GM18498 (cell line): ENCODE measurements around the gene PIP4K2C.
"Not testable (repeated sequence)": the region's sequence is repeated elsewhere in the genome, so short reads cannot be mapped to it uniquely, and the experiment has no call there.

Source experiments
- ATAC-seq: cut with Tn5 transposase; IDR thresholded peaks from one replicate; pipeline ENCODE4 v1.9.1; 2021; ENCODE audit warnings: mild to moderate bottlenecking, moderate library complexity; ENCODE audit not compliant: unreplicated experiment

PIP4K2C gene

DNA sequence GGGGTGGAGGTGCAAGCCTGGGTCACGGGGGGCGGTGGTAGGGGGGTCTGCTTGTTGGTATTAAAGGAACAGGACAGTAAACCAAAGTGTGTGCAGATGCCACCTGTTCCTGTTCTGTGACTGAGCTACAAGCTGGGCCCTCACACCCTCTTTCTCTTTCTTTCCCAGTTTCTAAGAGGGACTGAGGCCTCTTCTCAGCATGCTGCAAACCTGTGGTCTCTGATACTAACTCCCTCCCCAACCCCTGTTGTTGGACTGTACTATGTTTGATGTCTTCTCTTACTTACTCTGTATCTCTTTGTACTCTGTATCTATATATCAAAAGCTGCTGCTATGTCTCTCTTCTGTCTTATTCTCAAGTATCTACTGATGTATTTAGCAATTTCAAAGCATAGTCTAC, 6.9 kb upstream of the PIP4K2C start:
- ATAC-seq = no peak

DNA sequence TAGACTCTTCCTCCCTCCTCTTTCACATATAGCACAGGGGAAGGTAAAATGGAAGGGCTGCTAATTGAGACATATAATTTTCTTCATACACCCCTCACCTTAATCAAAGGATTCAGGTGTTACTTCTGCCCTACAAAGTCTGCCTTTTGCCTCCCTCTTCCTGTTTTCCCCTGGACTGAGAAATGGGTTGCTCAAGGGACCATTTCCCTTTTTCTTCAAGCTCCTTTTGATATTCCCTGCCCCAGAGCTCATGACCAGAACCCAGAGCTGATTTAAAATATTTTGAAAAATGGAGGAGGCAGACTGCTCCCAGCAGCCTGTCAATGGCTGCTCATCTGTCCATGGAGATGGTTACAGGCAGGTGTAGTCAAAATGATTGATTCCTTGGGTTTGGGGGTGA, 6.3 kb upstream of the PIP4K2C start:
- ATAC-seq = no peak

DNA sequence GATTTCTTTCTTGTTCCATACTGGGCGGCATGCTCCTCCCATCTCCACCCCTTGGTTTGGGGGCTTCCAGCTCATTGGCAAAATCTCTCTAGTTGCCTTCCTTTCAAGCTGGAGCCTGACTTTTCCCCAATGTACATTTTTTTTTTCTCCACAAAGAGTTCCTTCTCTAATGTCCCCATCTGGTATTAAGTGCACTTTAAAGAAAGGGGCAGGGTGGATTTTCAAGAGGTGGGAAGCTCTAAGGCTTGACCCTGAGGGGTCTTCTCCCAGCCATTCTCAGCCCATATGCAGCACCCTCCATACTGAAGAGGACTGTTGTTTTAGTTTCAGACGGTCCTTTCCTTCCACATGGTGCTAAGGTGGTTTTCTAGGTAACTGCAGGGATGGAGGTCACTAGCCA, 5.8 kb upstream of the PIP4K2C start:
- ATAC-seq = no peak

DNA sequence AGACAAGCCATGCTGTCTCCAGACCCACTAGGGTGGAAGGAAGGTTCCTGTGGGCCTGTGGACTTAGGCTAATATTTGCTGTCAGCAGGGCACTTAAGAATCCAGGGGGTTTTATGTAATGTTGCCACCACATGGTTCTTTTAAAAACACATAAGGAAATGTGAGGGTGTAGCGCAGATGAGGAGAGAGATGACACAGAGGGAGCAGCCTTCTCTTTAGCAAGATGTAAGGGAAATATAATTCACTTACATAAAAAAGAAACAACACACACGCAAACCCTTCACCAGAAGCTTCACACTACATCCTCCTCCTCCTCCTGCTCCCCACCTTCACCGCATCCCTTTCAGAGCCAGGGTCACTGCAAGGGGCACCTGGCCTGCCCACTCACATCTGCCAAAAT, 4.9 kb upstream of the PIP4K2C start:
- ATAC-seq = no peak

DNA sequence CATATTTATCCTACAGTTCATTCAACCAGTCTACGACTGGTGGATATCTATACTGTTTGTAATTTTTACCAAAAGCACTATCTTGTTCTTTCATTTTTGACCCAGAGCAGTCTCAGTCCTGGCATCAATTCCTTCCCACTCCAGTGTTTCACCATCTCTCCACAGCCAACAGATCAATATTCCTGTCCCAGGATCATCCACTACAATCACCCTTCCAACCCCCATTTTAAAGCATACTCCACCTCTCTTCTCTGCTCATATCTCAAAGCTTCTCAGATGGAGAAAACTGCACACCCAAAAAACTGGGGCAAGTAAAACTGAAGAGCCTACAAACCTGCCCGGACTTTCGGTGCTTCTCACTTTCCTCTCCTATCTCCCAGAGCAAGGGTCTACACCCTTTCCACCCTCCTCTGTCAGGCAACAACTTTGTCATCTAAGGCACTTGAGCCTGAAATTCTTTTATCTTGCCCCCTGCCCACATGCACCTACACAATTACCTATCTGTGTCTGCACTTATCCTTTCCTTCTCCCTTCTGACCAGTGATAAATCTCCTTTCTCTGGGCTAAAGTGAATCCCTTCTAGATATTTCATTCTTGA, 4.1 kb upstream of the PIP4K2C start:
- ATAC-seq = no peak

DNA sequence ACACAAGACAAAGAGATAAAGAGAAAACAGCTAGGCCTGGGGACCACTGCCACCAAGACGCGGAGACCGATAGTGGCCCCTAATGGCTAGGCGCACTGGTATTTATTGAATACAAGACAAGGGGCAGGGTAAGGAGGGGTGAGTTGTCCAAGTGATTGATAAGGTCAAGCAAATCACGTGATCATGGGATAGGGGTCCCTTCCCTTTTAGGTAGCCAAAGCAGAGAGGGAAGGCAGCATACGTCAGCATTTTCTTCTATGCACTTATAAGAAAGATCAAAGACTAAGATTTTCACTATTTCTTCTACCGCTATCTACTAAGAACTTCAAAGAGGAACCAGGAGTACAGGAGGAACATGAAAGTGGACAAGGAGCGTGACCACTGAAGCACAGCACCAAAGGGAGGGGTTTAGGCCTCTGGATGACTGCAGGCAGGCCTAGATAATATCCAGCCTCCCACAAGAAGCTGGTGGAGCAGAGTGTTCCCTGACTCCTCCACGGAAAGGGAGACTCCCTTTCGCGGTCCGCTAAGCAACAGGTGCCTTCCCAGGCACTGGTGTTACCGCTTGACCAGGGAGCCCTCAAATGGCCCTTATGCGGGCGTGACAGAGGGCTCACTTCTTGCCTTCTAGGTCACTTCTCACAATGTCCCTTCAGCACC, 1.9 kb upstream of the PIP4K2C start:
- ATAC-seq = not testable (repeated sequence)

DNA sequence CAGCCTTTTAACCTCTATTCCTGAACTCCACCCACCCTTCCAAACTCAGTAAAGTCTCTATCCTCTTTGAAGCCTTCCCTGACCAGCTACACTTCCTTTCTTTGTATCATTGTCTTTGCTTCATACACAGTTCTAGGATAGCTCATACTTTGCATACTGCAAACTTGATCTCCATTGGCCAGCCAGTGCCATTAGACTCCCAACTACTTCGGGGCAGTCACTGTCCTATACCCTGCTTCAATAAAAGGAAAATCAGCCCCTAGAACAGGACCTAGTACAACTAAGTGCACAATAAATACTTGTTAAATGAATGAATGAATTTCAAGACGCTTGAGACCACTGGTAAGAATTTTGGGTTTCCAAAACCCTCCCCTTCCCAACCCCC, 521 bp upstream of the PIP4K2C start:
- ATAC-seq = no peak

DNA sequence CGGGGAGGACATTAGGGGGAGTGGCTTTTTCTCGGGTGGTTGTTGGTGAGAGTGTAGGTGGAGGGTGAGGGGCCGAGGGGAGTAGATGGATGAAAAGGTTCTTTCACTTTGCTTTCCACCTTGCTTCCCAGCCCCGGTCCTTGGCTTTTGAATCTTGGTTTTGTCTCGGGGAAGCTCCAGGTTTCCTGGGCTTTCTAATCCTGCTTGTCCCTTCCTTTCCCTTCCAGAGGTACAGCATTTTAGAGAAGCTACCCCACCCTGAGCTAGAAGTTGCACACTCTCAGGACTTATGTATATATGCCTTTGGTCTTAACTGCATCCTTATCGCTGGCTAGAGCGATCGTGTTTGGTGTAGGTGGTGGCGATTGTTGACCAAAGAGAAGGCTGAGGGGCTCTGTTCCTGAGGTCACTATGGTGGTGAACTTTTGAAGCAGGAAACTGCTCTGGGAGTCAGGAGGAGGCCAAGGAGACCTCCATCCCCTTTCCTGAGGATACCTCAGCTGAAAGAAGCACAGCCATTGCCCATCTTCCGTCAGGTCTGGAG, 862 bp downstream of the PIP4K2C start:
- peak; percentile 3 for ATAC-seq

DNA sequence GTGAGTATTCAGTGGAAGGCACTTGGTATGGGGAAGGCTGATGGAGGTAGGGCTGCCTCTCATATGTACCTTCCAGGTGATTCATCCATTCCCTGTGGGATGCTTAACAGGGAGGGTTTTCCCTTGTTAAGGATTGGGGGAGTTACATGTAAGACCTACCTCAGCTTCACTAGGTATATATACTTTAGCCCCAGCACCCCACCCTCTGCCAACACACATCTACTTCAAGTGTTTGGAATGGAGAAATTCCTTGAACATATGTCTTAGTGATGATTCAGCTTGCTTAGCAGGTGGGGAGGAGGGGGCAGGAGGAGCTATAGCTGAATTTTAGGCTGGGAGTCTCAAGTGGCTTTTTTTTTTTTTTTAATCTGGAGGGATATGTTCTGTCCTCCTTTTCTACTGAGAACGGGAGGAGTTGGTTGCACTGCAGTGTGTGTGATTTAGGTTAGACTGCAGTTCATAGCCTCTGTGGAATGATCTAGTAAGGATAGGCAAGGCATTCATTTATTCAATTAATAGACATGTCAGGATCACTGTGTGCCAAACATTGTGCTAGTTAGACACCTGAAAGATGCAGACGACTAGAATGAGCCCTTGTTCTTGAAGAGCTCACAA, 1.7 kb downstream of the PIP4K2C start:
- no peak for ATAC-seq

DNA sequence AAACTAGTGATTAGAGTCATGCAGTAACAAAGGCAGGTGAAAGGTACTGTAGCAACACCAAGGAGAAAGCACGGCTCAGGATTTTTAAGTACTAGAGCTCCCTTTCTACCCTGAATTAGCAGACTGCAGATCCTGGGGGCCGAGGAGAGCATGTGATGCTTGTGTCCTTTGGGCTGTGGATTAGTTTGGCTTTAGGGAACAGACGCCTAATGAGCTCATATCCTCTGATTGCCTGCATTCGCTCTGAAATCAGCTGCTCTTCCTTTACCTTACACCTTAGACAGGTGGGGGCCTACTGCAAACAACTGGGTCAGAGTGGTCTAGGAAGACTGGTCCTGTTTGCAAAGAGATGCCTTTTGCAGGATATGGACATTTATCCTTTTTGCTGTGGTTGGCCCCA, 2.2 kb downstream of the PIP4K2C start:
- no peak for ATAC-seq

DNA sequence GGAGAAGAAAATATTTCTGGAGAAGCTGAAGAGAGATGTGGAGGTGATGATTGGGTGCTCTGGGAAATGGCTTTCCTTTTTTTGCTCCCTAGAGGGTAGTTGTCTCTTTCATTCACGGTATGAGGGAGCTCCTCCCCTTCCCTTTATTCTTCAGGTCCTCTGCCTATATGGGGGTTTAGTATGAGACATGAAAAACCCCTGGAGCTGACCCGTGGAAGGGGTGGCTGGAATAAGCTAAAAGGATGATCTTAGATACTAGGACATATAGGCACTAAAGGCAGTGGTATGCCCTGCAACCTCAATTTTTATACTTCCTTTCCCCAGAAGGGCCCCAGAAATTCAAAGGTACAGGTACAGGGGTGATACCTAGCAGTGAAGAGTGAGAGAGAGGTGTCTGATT, 9.4 kb downstream of the PIP4K2C start:
- ATAC-seq = no peak

DNA sequence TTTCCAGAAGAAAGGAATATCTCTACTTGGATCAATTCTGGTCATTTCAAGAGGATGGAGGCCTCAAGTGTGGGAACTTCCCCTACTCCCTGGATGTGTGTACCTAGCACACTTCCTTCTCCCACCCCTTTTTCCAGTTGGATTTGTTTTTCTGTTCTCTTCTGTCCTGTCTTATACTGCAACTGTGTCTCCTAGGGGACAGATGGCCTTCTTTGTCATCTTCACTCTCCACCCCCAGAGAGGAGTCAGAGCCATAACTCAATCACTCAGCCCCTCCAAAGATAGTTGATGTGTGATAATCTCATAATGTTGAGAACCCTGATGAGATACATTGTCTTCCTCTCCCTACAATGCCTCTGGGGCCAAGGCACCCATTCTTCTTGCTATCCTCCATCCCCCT, 11.6 kb downstream of the PIP4K2C start:
- ATAC-seq = no peak

DNA sequence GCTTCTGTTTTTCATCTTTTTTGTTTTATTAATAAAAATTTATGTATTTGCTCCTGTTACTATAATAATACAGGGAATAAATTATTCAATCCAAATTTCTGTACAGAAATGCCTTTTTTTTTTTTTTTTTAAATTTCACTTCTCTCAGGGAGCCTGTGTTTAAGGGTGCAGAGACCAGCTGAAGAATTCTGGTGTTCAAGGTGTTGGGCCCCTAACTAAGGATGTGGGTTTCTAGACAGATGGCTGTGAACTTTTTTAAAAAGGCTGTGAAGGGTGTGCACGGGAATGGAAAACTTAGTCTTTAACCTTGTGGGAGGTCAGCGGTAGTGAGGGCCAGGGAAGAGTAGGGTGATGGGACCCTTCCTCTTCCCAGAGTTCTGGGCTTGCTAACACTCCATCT, 12.3 kb downstream of the PIP4K2C start:
- ATAC-seq = no peak

DNA sequence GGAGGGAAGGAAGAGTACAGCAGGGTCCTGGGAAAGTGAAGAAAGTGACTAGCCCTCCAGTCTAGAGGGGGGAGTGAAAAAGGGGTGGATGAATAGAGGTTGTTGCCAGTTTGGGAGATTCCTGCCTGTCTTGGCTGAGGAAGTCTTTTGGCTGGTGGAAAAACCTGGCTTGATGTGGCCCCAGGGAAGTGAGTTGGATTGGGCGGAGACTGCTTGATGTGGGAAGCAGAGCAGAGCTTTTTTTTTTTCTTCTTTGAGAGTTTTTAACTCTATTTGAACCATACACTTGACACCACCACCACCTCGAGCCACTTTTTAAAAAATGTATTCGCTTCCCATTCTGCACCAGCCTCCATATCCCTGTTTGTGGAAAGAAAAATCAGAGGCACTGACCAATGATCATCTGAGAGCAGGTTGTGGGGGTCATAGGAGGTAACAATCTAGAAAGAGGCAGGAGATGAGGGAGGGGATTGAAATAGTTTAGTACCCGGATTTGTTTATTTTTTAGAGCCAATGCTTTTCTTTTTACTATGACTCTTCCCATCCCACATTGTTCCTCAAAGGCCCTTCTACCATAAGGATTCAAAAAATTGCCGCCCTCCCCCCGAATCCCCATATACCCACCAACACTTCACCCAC, 12.9 kb downstream of the PIP4K2C start:
- no peak for ATAC-seq

DNA sequence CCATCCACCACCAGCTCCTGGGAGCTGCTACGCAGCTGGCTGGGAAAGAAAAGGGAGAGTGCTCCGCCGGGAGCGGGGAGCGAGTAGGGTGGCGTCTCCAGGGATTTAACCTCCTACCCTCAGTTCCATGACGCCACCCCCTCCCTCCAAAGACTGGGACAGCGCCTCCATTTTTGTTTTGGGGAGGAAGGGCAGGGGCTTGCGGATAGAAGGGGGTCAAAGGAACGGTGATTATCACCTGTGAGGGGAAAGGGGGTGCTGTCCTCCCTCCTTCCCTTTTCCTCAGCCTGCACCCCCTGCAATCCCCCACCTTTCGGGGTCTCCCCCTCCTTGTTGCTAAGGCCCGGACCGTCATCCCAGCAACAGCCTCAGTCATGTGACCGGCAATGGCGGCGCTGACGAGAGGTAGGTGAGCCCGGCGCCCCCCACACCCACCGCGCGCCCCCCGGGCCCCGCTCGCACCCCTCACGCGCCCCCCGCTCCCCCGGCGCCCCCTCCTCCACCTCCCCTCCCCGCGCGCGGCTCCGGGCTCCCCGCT, 13.5 kb downstream of the PIP4K2C start, which contains the start of gene DTX3:
Gene DTX3 (plus strand): TSS at position 371 of the 538 bp plus-strand sequence. CDS start 1,694 bp downstream, outside the sequence.
- peak; percentile 61 for ATAC-seq

DNA sequence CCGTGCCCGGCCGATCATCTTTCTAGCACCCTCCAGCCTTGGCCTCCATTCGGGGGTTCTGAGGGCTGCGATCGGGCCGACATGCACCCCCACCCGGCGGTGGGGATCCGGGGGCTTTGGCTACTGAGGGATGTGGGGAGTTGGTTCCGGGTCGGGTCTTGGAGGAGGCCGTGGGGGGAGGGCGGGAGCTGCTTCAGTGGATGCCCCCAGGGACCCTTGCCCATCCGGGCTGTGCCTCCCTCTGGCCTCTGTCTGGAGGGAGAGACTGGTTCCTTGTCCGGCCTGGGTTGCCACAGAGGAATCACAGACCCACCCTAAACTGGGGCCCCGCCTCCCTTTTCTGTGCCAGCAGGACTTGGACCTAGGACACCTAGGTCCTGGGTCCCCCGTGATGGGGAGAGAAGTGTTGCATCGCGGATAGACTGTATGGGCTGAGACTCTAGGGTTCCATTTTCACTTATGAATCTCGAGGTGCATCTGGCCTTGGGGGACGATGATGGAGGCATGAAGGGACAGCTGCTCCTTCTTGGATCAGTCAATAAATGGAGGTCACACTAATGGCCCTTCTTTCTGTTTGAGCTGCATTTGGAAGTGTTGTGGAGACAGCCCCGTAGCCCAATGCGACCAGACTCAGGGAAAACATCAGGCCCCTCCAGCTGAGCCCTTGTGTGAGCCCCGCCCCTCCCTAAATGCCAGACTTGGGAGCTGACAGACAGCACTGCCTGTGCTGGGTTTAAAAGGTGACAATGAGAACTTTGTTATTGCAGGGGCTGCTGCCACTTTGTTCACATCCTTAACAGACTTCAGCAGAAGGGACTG, 14.2 kb downstream of the PIP4K2C start:
- ATAC-seq = peak; percentile 31

DNA sequence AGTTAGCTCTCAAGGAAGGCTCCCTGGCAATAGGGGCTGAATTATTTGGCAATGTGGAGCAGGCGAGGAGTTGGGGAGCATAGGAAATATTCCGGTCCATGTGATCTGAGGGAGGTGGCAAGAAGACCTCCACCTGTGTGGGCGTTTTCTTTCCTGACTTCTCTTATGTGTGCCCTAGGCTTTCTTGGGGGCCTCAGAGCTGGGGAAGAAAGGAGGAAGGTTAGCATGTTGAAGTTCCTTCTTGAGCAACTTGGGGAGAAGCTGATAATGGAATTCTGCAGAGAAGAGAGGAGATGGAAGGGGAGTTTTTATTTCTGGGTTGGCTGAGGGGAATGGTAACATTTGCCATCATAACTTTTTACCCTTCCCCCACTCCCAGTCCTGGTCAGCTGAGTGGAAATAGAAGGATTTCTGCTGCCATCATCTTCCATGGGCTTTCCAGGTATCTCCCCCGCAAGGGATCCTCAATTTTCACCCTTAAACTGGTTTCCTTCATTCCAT, 14.9 kb downstream of the PIP4K2C start:
- no peak for ATAC-seq

DNA sequence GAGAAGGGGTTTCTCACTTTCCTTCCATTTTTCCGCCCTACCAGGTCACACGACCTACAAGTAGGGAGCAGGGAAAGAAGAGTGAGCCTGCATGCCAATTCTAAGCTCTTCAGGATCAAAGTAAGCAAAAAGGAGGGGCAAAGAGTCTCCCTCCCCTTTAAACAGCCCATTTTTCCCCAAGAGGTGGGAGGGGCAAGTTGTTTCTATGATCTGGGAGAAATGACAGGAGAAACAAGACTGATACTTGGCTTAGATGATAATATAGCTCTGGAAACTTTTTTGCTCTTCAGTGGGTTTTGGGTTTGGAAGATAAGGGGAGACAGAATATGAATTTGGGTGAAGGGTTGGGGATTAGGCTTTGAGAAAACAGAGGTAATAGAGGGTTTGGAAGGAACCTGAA, 15.4 kb downstream of the PIP4K2C start:
- ATAC-seq = no peak

DNA sequence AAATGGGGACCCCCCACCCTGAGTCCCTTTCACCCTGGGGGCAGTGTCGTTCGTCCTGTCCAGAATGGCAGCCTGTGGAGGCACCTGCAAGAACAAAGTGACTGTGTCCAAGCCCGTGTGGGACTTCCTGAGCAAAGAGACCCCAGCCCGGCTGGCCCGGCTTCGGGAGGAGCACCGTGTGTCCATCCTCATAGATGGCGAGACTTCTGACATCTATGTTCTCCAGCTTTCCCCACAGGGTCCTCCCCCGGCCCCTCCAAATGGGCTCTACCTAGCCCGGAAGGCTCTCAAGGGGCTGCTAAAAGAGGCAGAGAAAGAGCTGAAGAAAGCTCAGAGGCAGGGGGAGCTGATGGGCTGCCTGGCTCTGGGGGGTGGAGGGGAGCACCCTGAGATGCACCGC, 15.8 kb downstream of the PIP4K2C start:
- ATAC-seq = no peak

DNA sequence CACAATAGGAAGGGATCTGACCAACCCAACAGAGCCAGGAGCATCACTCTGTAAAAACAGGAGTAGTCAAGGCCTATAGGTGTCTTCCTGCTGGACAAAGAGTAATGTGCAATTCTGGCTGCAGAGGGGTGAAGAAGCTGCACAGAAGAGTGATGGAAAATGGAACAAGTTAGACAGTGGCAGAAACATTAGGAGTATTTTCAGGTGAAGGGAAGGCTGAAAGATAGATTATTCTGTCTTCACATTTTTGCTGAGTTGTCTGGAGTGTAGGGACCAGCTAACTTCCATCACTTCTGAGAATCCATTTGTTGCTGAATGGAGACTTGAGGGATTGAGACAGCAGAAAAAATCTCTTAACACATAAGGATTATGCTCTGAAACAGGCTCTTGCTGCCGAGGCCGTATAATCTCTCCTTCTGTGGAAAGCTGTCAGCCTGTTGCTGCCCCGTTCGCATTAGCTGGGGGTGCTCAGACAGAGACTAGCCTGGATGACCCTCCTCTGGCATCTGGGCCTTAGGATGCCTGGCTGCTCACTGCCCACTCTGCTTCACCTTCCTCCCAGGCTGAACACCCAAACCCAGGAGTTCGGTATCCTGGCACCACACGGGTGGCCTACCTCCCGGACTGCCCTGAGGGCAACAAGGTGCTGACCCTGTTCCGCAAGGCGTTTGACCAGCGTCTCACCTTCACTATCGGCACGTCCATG, 17.1 kb downstream of the PIP4K2C start:
- no peak for ATAC-seq
